ENCODE data around the gene TPH2. TPM values are rescaled to one million over a fixed set of nuclear protein-coding genes. Genes with fewer than 3 reads are reported as not detected.

Gene TPH2
- total RNA-seq, 1 donor from 2014 or later = not detected

GRCh38 chr12:71947645-71948105 lies 9.0 kb downstream of the TPH2 start:
- TF ChIP-seq CTCF (conservative IDR thresholded peaks at IDR 0.05; ENCODE audit: low read depth, low read length) = no peak
- H3K4me3 ChIP-seq (ENCODE audit: low read depth, low read length) = no peak overlapping the region
- peak; percentile 72 for DNase-seq (ENCODE audit: low read depth)

GRCh38 chr12:71948390-71948789 lies 9.7 kb downstream of the TPH2 start:
- DNase-seq (ENCODE audit: low read depth) = no peak
- no peak for TF ChIP-seq CTCF (conservative IDR thresholded peaks at IDR 0.05; ENCODE audit: low read depth, low read length)
- H3K4me3 ChIP-seq (ENCODE audit: low read depth, low read length) = no peak overlapping the region

GRCh38 chr12:71949646-71950045 lies 11.0 kb downstream of the TPH2 start:
- no peak for TF ChIP-seq CTCF (conservative IDR thresholded peaks at IDR 0.05; ENCODE audit: low read depth, low read length)
- no peak overlapping the region for H3K4me3 ChIP-seq (ENCODE audit: low read depth, low read length)
- DNase-seq (ENCODE audit: low read depth) = no peak

GRCh38 chr12:71950404-71950803 lies 11.8 kb downstream of the TPH2 start:
- no peak for DNase-seq (ENCODE audit: low read depth)
- H3K4me3 ChIP-seq (ENCODE audit: low read depth, low read length) = no peak overlapping the region
- no peak for TF ChIP-seq CTCF (conservative IDR thresholded peaks at IDR 0.05; ENCODE audit: low read depth, low read length)

GRCh38 chr12:71950819-71951218 lies 12.2 kb downstream of the TPH2 start:
- no peak overlapping the region for H3K4me3 ChIP-seq (ENCODE audit: low read depth, low read length)
- DNase-seq (ENCODE audit: low read depth) = no peak
- TF ChIP-seq CTCF (conservative IDR thresholded peaks at IDR 0.05; ENCODE audit: low read depth, low read length) = no peak

- no peak for TF ChIP-seq CTCF (conservative IDR thresholded peaks at IDR 0.05; ENCODE audit: low read depth, low read length)
- no peak overlapping the region for H3K4me3 ChIP-seq (ENCODE audit: low read depth, low read length)
- no peak for DNase-seq (ENCODE audit: low read depth)
Measured at GRCh38 chr12:71954083-71954778, 15.6 kb downstream of the TPH2 start.

- no peak overlapping the region for H3K4me3 ChIP-seq (ENCODE audit: low read depth, low read length)
- no peak for DNase-seq (ENCODE audit: low read depth)
- TF ChIP-seq CTCF (conservative IDR thresholded peaks at IDR 0.05; ENCODE audit: low read depth, low read length) = no peak
Measured at GRCh38 chr12:71954861-71955260, 16.2 kb downstream of the TPH2 start.
